GM21423 (cell line): Measurements from ENCODE around the gene MPP3.

Source experiments
- ATAC-seq: cut with Tn5 transposase; IDR thresholded peaks from one replicate; pipeline ENCODE4 v1.9.1; 2021; ENCODE audit warnings: mild to moderate bottlenecking, moderate library complexity; ENCODE audit not compliant: unreplicated experiment

The MPP3 gene

GRCh38 chr17:43832168-43832975 is 574 bp downstream of the MPP3 start:
- no peak for ATAC-seq

GRCh38 chr17:43831633-43832032 is 1.3 kb downstream of the MPP3 start:
- no peak for ATAC-seq

- ATAC-seq: no peak
Measured at GRCh38 chr17:43830510-43831140, 2.3 kb downstream of the MPP3 start.

- ATAC-seq: no peak
Measured at GRCh38 chr17:43829738-43830137, 3.2 kb downstream of the MPP3 start.

GRCh38 chr17:43827596-43827995 is 5.3 kb downstream of the MPP3 start:
- ATAC-seq: no peak

GRCh38 chr17:43826206-43826605 is 6.7 kb downstream of the MPP3 start:
- no peak for ATAC-seq

GRCh38 chr17:43825567-43825966 is 7.4 kb downstream of the MPP3 start:
- no peak for ATAC-seq

GRCh38 chr17:43823350-43824084 is 9.4 kb downstream of the MPP3 start:
- ATAC-seq: no peak

GRCh38 chr17:43822570-43823190 is 10.3 kb downstream of the MPP3 start:
- ATAC-seq: no peak

- ATAC-seq: no peak
Measured at GRCh38 chr17:43820759-43821158, 12.2 kb downstream of the MPP3 start.

GRCh38 chr17:43818966-43819365 is 14.0 kb downstream of the MPP3 start:
- no peak for ATAC-seq

GRCh38 chr17:43817826-43818225 is 15.1 kb downstream of the MPP3 start:
- ATAC-seq: no peak

GRCh38 chr17:43816336-43817320 is 16.3 kb downstream of the MPP3 start:
- ATAC-seq: no peak

- ATAC-seq: no peak
Measured at GRCh38 chr17:43814714-43815113, 18.2 kb downstream of the MPP3 start.

- ATAC-seq: no peak
Measured at GRCh38 chr17:43814026-43814425, 18.9 kb downstream of the MPP3 start.

GRCh38 chr17:43813386-43813785 is 19.6 kb downstream of the MPP3 start:
- ATAC-seq: no peak

GRCh38 chr17:43812396-43813265 is 20.3 kb downstream of the MPP3 start:
- ATAC-seq: no peak

GRCh38 chr17:43810823-43811222 is 22.1 kb downstream of the MPP3 start:
- no peak for ATAC-seq

GRCh38 chr17:43810226-43810715 is 22.7 kb downstream of the MPP3 start:
- ATAC-seq: no peak
